GM23338 (cell line): ENCODE data around the gene SNX17. TPM values are rescaled to one million over a fixed set of nuclear protein-coding genes. Genes with fewer than 3 reads are reported as not detected.

ENCODE experiments used
- ATAC-seq: fragments of 200-7000 bp; cut with Tn5 transposase; 3 replicates; pipeline ENCODE4 v1.9.1; 2020
- DNase-seq: peaks from one replicate; pipeline ENCODE4 v3.0.0-alpha.2; 2015; ENCODE audit warnings: low spot score
- H2AFZ ChIP-seq: fragments of 200-600 bp; sonication (generic); 2 replicates; pipeline ENCODE4 v1.8.0; 2016; ENCODE audit warnings: antibody characterized with exemption, mild to moderate bottlenecking, moderate library complexity
- H3F3A ChIP-seq: fragments of 200-600 bp; sonication (generic); replicated peaks from 2 replicates; pipeline ENCODE4 v1.8.0; 2017; ENCODE audit warnings: antibody characterized with exemption, mixed run types, low read depth
- H3K27ac ChIP-seq: fragments of 200-600 bp; sonication (generic); 2 replicates; pipeline ENCODE4 v1.6.1; 2016; ENCODE audit warnings: low read depth
- H3K27me3 ChIP-seq: fragments of 200-600 bp; sonication (generic); 2 replicates; pipeline ENCODE4 v1.8.0; 2016; ENCODE audit warnings: mild to moderate bottlenecking, mixed run types, moderate library complexity; ENCODE audit not compliant: insufficient read depth
- H3K36me3 ChIP-seq: fragments of 200-600 bp; sonication (generic); 2 replicates; pipeline ENCODE4 v1.8.0; 2016; ENCODE audit warnings: mild to moderate bottlenecking; ENCODE audit not compliant: insufficient read depth
- H3K4me1 ChIP-seq: fragments of 200-600 bp; sonication (generic); 2 replicates; pipeline ENCODE4 v1.8.0; 2016; ENCODE audit warnings: mild to moderate bottlenecking, moderate library complexity; ENCODE audit not compliant: insufficient read depth
- H3K4me2 ChIP-seq: fragments of 200-600 bp; sonication (generic); 2 replicates; pipeline ENCODE4 v1.7.1; 2017; ENCODE audit warnings: mixed run types
- H3K4me3 ChIP-seq: fragments of 200-600 bp; sonication (generic); 2 replicates; pipeline ENCODE4 v1.6.1; 2016; ENCODE audit warnings: mixed run types
- H3K79me2 ChIP-seq: fragments of 200-600 bp; sonication (generic); replicated peaks from 2 replicates; pipeline ENCODE4 v1.8.0; 2017; ENCODE audit warnings: mild to moderate bottlenecking; ENCODE audit not compliant: insufficient read depth
- H3K9me2 ChIP-seq: fragments of 200-600 bp; sonication (generic); 2 replicates; pipeline ENCODE4 v1.8.0; 2017; ENCODE audit not compliant: insufficient read depth
- H4K20me1 ChIP-seq: fragments of 200-600 bp; sonication (generic); replicated peaks from 2 replicates; pipeline ENCODE4 v1.8.0; 2017; ENCODE audit warnings: mild to moderate bottlenecking; ENCODE audit not compliant: insufficient read depth
- H3K27ac Mint-ChIP-seq: 2 replicates; pipeline ENCODE4 v1.8.0; 2020; ENCODE audit warnings: inconsistent platforms, mild to moderate bottlenecking, moderate library complexity, mixed read lengths
- H3K27me3 Mint-ChIP-seq: 3 replicates; pipeline ENCODE4 v1.8.0; 2022; ENCODE audit warnings: low read depth, mild to moderate bottlenecking, moderate library complexity, mixed read lengths, inconsistent platforms; ENCODE audit not compliant: insufficient read depth, poor library complexity
- H3K36me3 Mint-ChIP-seq: 3 replicates; pipeline ENCODE4 v1.8.0; 2021; ENCODE audit warnings: low read depth, mild to moderate bottlenecking, inconsistent platforms, moderate library complexity, mixed read lengths
- H3K4me1 Mint-ChIP-seq: 3 replicates; pipeline ENCODE4 v1.8.0; 2020; ENCODE audit warnings: mild to moderate bottlenecking, inconsistent platforms, mixed read lengths
- H3K4me3 Mint-ChIP-seq: 3 replicates; pipeline ENCODE4 v1.8.0; 2021; ENCODE audit warnings: moderate library complexity, mild to moderate bottlenecking, inconsistent platforms, mixed read lengths
- H3K9me3 Mint-ChIP-seq: 3 replicates; pipeline ENCODE4 v1.8.0; 2020; ENCODE audit warnings: moderate library complexity, mild to moderate bottlenecking, inconsistent platforms, mixed read lengths
- CREB1 ChIP-seq: fragments of 250-450 bp; sonication (Bioruptor Pico); IDR thresholded peaks from 2 replicates; pipeline ENCODE4 v1.5.0; 2020; ENCODE audit warnings: low read depth, mild to moderate bottlenecking, moderate library complexity
- CTCF ChIP-seq, 2 experiments: fragments of 200-600 bp in 1 of 2; sonication (generic) in 1 of 2; conservative IDR thresholded peaks; 2 replicates each; pipeline versions ENCODE4 v1.5.1 to v1.6.1; 2016 to 2017; ENCODE audit warnings: antibody characterized with exemption in 2 of 2, low read depth in 2 of 2, mild to moderate bottlenecking in 2 of 2, moderate library complexity in 1 of 2
- NANOG ChIP-seq: IDR thresholded peaks from 2 replicates; pipeline ENCODE4 v1.6.1; 2016; ENCODE audit warnings: antibody characterized with exemption, borderline replicate concordance
- POLR2AphosphoS5 ChIP-seq: IDR thresholded peaks from 2 replicates; pipeline ENCODE4 v1.6.1; 2016; ENCODE audit warnings: antibody characterized with exemption, low read depth
- REST ChIP-seq: IDR thresholded peaks from one replicate; pipeline ENCODE4 v1.6.1; 2018; ENCODE audit warnings: antibody characterized with exemption; ENCODE audit not compliant: unreplicated experiment
- ZNF114 ChIP-seq: fragments of 250-450 bp; sonication (Bioruptor Pico); IDR thresholded peaks from 2 replicates; pipeline ENCODE4 v1.5.0; 2020; ENCODE audit warnings: mild to moderate bottlenecking, moderate library complexity
- ZNF331 ChIP-seq: fragments of 250-450 bp; sonication (Bioruptor Pico); IDR thresholded peaks from 2 replicates; pipeline ENCODE4 v1.5.0; 2020; ENCODE audit warnings: low read depth, mild to moderate bottlenecking, moderate library complexity
- polyA plus RNA-seq: library from polyadenylated mRNA; unstranded; fragments of >200 nt; fragmentation: Nextera tagmentation; extraction: Ambion mirVana; gene quantifications from 2 replicates; pipeline ENCODE4 v1.2.1, GENCODE V29; 2016
- total RNA-seq: library from RNA; depleted of rRNA; stranded (reverse); fragments of >200 nt; shearing (Covaris generic); gene quantifications from 2 replicates; pipeline ENCODE4 v1.2.3, GENCODE V29; 2014

Gene SNX17
- total and polyA plus RNA-seq, 2 experiments from 2014 or later, result 34.0 to 58.0 TPM

- Histone ChIP-seq H4K20me1 (peaks cover 41% of the 10 kb centered on the region), H3K9me2 (peaks cover 10% of the 10 kb centered on the region; the same call in 1 of the 2 replicates), H3K79me2 (peaks cover 62% of the 10 kb centered on the region), H3K4me3 (peak overlapping the region; percentile 64), H3K27ac (0 out of 2 replicates have a peak overlapping the region, but pooled peaks have one; percentile 12), H2AFZ (no peak overlapping the region), H3K36me3 (0 out of 2 replicates have a peak, but pooled peaks cover 8% of the 10 kb centered on the region), H3F3A (peaks cover 3% of the 10 kb centered on the region; the same call in 1 of the 2 replicates), H3K27me3 (no peaks in the 10 kb centered on the region), H3K4me1 (peaks cover 23% of the 10 kb centered on the region), H3K4me2 (peak overlapping the region; percentile 90)
- ATAC-seq (peak; percentile 52), DNase-seq (peak; percentile 94)
- H3K4me1 Mint-ChIP-seq, result peaks cover 13% of the 10 kb centered on the region; the same call in 2 of the 3 replicates
- H3K27me3 Mint-ChIP-seq, result peaks cover 16% of the 10 kb centered on the region
- H3K9me3 Mint-ChIP-seq, result peaks cover 5% of the 10 kb centered on the region; the same call in 1 of the 3 replicates
- TF ChIP-seq CREB1 (CRISPR knock-in tag), result no peak
- TF ChIP-seq ZNF331 (CRISPR knock-in tag), result no peak
- TF ChIP-seq POLR2AphosphoS5, result no peak
- TF ChIP-seq REST, result no peak
- no peak for TF ChIP-seq NANOG
- peak; percentile 65 to 70 for TF ChIP-seq CTCF (conservative IDR thresholded peaks at IDR 0.05; ENCODE audit: low read depth in 2 of 2)
- no peak for TF ChIP-seq ZNF114 (CRISPR knock-in tag)
- peaks cover 39% of the 10 kb centered on the region for H3K36me3 Mint-ChIP-seq
- peak overlapping the region; percentile 87 for H3K4me3 Mint-ChIP-seq
- H3K27ac Mint-ChIP-seq, result peak overlapping the region; percentile 28; the same call in 1 of the 2 replicates
Measured at GRCh38 chr2:27407798-27408491, 37.5 kb downstream of the SNX17 start.
